Myocyte (in vitro differentiated cells): ENCODE results near the gene FBXO41. TPM values are rescaled to one million over a fixed set of nuclear protein-coding genes. Genes with fewer than 3 reads are reported as not detected.
A peak's percentile ranks its signal among the peaks of the same experiment; 100 is the strongest.

ENCODE experiments used
- DNase-seq: peaks from one replicate; pipeline ENCODE4 v3.0.0-alpha.2; 2012; ENCODE audit warnings: low read depth
- polyA plus RNA-seq: library from polyadenylated mRNA; unstranded; fragments of >200 nt; gene quantifications from one replicate; pipeline ENCODE4 v1.2.1, GENCODE V29; 2012; ENCODE audit warnings: missing spikeins
- total RNA-seq: library from RNA; depleted of rRNA; stranded (reverse); fragments of >200 nt; gene quantifications from 2 replicates; pipeline ENCODE4 v1.2.3, GENCODE V29; 2014

The FBXO41 gene, protein sequence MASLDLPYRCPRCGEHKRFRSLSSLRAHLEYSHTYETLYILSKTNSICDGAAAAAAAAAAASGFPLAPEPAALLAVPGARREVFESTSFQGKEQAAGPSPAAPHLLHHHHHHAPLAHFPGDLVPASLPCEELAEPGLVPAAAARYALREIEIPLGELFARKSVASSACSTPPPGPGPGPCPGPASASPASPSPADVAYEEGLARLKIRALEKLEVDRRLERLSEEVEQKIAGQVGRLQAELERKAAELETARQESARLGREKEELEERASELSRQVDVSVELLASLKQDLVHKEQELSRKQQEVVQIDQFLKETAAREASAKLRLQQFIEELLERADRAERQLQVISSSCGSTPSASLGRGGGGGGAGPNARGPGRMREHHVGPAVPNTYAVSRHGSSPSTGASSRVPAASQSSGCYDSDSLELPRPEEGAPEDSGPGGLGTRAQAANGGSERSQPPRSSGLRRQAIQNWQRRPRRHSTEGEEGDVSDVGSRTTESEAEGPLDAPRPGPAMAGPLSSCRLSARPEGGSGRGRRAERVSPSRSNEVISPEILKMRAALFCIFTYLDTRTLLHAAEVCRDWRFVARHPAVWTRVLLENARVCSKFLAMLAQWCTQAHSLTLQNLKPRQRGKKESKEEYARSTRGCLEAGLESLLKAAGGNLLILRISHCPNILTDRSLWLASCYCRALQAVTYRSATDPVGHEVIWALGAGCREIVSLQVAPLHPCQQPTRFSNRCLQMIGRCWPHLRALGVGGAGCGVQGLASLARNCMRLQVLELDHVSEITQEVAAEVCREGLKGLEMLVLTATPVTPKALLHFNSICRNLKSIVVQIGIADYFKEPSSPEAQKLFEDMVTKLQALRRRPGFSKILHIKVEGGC
- total RNA-seq, result 2.6 and 7.3 TPM in 2 replicates
- polyA plus RNA-seq, result 3.5 TPM

GRCh38 chr2:73284296-73285158, at the start of gene FBXO41:
Gene FBXO41 (minus strand): TSS chr2:73284478. CDS start chr2:73269630, 14,848 bp downstream.
- DNase-seq, result no peak

DNA sequence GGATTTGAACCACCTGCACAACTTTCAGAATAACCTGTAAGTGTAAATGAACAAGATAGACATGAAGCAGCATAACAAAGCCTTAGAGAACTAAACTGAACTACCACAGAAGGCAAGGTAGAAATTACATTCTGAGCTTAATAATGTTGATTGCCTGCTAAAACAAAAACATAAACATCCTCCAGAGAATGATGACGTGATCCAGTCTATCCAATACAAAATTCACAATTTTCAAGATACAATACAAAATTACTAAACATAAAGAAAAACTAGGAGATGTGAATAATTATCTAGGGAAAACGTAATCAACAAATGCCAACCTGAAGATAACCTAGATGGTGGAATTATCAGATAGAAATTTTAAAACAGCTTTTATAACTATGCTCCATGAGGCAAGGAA, 49.8 kb upstream of the FBXO41 start:
- DNase-seq, result no peak

GRCh38 chr2:73333564-73333963, 49.3 kb upstream of the FBXO41 start:
- no peak for DNase-seq

- DNase-seq, result no peak
Observed at GRCh38 chr2:73324126-73324725, 39.9 kb upstream of the FBXO41 start.

GRCh38 chr2:73323551-73323950, 39.3 kb upstream of the FBXO41 start:
- DNase-seq, result no peak

DNA sequence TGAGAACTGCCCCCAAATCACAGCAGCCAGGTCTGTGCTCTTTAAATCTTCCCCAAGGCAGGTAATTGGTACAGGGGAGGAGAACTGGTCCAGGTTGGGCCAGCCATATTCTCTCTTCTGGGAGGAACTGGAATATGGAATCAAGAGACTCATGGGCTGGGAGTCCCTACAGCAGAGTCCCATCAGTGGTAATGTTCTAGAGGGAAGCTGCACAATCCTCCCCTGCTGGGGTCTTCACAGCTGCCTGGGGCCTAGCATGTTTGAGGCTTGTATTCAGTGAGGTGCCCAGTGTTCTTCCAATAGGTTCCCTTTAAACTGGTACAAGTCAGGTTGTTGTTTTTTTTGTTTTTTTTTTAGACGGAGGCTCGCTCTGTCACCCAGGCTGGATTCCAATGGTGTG, 30.2 kb upstream of the FBXO41 start:
- no peak for DNase-seq

DNA sequence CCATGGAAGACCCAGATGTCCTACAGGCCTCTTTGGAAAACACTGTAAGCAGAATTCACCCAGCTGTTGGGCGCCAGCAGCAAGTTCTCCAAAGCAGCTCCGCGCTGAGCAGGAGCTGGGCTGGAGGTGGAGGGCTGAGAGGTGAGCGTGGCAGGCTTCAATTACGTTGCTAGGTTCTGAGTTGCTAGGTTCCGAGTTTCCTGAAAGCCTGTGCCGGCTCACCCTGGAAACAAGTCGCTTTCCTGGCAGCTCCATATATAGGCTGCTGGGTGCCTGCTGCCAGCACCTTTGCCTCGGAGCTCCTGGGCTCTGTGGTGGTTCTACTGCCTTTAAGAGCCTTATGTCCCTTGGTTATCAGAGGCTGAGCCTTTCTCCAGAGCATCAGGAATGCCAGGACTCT, 23.4 kb upstream of the FBXO41 start:
- no peak for DNase-seq

- DNase-seq, result no peak
Observed at GRCh38 chr2:73301636-73302035, 17.4 kb upstream of the FBXO41 start.

DNA sequence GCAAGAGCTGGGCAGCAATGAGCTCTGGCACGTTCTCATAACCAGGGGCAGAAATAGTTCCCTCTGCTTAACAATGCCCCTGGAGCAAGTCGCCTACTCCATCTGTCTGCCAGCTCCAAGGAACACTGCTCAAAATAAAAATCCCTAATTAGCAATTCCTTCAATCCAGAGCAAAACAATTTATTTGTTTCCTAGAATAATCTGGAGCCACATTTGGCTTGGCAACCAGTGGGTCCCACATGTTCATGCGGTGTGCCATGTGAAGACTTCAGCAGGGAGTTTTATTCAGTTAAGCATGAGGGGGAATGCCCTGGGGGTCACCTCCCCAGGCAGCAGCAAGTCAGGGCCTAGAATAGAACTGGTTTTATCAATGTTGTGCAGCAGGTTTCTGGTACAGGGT, 16.6 kb upstream of the FBXO41 start:
- no peak for DNase-seq

GRCh38 chr2:73297586-73297985, 13.3 kb upstream of the FBXO41 start:
- DNase-seq, result no peak

- DNase-seq, result peak; percentile 78
Observed at GRCh38 chr2:73297151-73297559, 12.9 kb upstream of the FBXO41 start.

GRCh38 chr2:73295751-73296400, 11.6 kb upstream of the FBXO41 start:
- DNase-seq, result no peak

- no peak for DNase-seq
Observed at GRCh38 chr2:73294239-73294638, 10.0 kb upstream of the FBXO41 start.

GRCh38 chr2:73293534-73294171, 9.4 kb upstream of the FBXO41 start, which contains the start of gene EGR4:
Gene EGR4 (minus strand): TSS chr2:73293548. CDS start chr2:73293317, 231 bp downstream.
- peak; percentile 74 for DNase-seq

DNA sequence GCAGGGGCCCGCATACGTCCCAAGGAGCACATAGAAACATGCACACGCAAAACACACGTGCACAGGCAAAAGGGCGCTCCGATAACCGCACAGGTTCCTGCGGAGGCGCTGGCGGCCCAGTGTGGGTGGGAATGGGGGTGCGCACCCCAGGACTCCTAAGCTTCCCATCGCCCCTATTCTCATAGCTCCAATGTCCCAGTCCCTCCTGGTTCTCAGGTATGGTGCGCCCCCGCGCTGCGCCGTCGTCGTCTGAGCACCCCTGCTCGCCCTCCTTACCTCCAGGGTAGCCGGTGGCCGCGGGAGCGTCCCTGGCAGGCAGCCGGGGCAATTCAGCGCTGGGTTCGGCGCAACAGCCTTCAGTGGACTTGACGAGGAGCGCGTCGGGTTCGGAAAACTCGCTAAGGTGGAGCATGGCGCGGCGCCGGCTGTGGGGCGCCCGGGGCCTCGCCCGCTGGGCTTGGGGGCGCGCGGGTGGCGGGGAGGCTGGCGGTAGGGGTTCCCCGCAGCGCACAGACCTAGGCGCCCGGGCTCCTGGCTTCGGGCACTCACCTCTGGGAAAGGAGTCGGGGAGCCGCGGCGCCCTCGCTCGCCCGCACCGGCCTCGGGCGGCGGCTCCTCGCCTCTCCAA, 8.7 kb upstream of the FBXO41 start:
- no peak for DNase-seq

DNA sequence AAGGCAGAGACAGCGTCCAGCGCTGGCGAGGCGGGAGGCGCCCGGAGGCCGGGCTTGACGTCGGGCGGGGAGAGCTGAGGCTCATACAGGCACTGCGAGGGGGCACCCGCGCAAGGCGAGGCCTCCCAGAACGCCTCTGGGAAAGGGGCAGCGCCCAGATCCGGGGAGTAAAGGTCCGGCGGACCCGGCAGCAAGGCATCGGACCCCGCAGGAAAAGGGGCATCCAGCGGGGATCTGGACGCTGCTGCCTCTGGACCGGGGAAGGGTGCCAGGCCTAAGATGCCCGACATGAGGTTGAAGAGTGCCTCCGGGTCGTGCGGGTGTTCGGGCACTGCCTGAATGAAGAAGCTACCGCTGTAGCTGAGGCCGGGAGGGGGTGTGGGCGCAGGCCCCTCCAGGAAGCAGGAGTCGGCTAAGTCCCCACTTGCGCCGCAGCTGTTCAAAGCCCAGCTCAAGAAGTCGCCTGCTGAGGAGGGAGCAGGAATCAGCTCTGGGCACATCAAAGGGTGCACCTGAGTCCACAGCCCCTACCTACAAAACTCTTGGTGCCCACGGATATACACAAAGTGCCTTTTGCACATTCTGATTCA, 8.1 kb upstream of the FBXO41 start:
- DNase-seq, result no peak

DNA sequence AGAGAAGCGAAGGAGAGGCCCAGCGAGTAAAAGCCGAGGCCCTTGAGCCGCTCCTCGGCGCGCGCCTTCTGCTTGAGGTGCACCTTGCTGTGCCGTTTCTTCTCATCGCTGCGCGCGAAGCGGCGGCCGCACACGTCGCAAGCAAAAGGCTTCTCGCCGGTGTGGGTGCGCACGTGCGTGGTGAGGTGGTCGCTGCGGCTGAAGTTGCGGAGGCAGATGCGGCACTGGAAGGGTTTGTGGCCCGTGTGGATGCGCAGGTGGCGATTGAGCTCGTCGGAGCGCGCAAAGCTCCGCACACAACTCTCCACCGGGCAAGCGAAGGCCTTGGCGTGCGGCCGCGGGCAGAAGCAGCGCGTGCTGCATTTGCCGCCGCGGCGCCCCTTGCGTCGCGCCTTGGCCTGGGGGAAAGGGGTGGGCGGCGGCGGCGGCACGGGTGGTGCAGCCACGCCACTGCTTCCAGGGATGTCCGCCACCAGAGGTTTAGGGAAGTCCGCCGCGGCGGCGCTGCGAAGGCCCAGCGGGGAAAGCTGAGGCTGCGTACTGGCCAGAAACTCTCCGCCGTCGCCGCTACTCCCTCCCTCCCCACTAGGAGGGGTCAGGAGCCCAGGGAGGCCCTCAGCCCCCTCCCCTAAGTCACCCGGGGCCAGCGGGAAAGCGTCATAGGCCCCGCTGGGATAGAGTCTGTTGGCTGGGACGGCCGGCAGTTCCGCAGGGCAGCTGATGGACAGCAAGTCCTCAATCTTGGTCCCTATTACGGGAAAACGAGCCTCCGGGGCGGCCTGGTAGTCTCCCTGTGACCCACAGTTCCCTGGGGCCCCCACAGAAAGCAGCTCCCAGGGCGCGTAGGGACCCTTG, 7.4 kb upstream of the FBXO41 start:
- no peak for DNase-seq

DNA sequence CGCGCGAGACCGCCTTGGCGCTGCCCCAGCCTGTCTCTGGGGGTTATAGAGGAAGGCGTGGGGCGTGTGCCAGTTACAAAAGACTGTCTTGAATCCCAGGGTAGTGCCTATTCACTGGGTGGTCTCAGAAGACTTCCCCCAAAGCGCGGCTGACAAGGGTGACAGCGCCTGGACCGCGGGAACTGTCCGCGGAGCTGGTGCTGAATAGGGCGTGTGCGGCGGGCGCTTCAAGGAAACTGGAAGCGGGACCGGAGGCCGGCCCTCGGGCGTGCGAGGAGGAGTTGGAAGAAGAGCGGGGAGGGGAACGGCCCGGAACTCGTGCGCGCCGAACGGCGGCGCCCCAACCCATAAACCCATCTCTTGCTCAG, 6.8 kb upstream of the FBXO41 start:
- peak; percentile 67 for DNase-seq
